Central memory CD4-positive, alpha-beta T cell (primary cell): ENCODE measurements around the gene PNMA1.

Source experiments
- DNase-seq: peaks from one replicate; pipeline ENCODE4 v3.0.0; 2022

Gene PNMA1

DNA sequence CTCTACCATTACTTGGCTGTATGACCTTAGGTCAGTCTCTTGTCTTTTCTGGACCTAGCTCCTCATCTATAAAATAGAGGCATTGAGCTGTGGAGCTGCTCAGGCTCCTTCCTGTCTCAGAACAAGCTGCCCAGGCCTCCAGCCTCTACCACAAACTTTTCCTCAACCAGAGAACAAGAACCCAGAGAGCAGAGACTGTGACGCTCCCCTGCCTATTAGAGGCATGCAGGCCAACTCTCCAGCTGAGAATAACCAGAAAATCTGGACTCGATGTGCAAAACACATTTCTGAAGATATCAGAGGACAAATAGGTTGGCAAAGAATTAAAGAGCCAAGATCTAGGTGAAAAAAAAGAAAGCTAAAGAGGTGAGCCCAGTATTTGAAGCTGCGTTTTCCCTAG, 17.8 kb upstream of the PNMA1 start:
- DNase-seq, result no peak

DNA sequence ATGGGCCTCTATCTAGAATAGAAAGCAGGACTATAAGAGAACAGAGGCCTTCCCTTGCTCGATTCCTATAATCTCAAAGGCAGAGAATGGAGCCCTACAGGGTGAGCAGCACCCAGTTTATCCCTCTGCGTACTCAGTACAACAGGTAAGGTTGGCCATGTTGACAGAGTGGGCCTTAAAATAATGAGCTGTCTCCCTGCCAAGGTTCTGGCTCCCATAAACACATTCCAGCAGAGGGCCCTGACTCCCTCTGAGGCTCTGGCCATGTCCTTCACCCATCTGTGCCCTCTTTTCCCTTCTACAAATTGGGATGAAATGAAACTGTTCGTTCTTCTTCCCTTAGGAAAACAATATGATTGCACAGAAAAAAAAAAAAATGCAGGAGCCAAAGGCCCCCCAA, 16.9 kb upstream of the PNMA1 start:
- no peak for DNase-seq

- no peak for DNase-seq
These were observed 15.5 kb upstream of the PNMA1 start for GRCh38 chr14:73729556-73730265.

DNA sequence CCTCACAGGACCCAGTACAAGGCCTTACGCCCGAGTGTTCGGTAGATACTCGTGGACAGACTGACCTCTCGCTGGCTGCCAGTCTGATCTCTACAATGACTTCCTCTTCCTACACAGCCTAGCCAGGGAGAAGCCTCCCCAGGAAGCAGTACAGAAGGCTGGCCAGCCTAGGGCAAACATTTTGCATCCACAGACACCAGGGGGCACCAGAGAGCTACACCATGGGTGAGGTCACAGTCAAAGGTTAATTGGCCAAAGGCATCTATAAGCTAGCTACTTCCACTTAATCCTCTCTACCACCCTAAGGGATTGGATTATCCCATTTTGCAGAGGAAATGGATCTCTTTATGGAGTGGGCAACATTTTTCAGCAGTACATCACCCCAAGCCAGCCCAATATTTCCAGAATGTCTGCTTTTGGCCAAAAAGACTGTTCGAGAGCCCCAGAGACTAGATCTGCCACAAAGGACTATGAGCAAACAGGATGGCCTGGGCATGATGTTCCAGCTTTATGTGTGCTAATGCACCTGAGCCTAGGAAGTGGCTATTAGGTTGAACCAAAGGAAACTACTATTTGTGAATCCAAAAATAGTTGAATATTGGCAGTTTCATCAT, 14.6 kb upstream of the PNMA1 start:
- DNase-seq, result peak; percentile 76

DNA sequence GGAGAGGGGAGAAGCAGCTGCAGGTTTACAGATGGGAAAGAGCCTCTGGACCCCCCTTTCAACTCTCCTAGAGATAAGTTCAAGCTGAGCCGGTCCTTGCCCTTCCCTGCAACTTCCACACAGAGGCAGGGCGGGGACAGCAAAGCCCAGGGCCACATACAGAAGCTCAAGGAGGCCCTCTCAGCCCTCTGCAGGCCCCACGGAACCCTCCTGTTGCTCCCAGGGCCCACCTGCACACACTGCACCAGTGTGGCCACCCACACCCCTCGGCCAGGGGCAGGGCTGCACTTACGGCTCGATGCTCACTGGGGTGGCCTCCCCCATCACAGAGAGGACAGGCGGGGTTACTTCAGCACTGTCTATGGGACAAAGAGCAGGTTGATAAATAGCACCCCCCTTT, 13.0 kb upstream of the PNMA1 start:
- no peak for DNase-seq

GRCh38 chr14:73726025-73726961, 12.1 kb upstream of the PNMA1 start:
- no peak for DNase-seq

DNA sequence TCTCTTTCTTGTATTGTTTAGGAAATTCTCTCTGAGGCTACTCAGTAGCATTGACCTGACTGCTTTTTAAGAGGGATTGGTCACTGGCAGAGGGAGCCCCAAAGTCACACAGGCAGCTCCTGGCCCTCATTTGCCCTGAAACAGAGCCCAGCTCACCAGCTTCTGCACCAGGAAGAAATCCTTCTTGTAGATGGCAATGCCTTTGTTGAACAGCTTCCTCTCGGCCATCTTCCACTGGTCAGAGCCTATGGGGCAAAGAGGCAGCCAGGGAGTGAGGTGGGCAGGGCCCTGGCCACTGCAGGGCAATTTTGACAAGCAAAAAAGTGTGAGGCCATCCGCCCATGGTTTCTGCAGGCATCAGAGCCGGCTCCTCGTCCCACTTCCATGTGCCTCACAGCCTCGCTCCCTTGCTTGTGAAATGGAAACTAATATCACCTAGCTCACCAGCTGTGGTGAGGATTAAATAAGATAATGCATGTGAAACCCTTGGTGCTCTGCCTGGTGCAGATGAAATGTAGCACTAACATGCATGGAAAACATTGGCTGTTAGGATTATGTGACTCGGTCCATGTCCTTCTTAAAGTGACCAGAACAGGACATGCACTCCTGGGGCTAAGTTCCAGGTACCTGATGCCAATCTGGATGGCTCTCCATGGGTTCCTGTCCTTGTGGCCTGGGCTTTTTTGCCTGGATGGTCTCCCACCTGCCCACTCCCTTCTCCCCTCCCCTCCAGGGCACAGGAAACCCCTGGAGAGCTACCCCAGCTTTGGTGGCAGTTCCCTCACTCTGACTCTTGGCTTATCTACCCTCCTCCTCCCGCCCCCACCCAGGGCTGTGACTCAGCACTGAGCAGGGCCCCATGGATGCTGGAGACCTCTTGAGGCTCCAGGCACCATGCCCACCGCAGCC, 11.2 kb upstream of the PNMA1 start:
- no peak for DNase-seq

- no peak for DNase-seq
These were observed 10.5 kb upstream of the PNMA1 start for GRCh38 chr14:73724696-73725095.

DNA sequence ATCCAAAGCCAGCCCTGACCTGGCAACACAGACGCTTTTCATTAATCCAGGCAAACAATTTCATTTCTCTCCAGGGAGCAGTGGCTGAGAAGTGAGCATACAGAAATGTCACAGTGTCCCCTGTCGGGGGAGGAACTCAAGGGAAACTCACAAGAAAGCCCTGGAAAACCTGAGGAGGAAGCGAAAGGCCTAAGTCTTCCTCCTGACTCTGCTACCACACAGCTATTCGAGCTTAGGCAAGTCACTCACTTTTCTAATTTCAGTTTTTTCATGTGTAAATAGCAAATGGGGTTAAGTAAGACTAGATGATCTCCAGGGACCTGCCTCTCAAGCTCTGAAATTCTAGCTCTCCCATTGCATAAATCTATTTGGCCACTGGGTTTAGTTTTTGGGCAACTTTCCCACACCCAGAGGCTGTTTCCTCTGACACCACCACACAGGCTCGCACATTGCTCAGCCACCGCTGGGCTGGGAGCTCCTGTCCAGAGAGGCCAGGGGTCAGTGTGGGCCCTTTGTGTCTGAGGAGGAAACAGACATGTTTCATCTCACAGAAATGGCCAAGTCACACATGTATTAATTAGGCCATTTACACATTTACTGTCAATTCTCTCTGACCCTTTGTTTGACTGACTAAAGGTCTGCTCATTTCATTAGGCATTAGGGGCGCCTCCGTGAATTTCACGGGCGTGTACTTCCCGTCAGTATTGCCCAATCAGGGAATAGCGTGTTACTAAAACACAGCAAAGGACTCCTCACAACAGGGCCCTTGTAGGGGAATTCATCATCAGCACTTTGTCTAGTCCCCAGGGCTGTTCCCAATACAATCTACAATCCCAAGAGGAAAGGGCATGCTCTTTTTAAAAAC, 9.8 kb upstream of the PNMA1 start:
- DNase-seq, result no peak

- peak; percentile 17 for DNase-seq
These were observed 9.2 kb upstream of the PNMA1 start for GRCh38 chr14:73723406-73723796.

- no peak for DNase-seq
These were observed 8.4 kb upstream of the PNMA1 start for GRCh38 chr14:73722581-73722980.

DNA sequence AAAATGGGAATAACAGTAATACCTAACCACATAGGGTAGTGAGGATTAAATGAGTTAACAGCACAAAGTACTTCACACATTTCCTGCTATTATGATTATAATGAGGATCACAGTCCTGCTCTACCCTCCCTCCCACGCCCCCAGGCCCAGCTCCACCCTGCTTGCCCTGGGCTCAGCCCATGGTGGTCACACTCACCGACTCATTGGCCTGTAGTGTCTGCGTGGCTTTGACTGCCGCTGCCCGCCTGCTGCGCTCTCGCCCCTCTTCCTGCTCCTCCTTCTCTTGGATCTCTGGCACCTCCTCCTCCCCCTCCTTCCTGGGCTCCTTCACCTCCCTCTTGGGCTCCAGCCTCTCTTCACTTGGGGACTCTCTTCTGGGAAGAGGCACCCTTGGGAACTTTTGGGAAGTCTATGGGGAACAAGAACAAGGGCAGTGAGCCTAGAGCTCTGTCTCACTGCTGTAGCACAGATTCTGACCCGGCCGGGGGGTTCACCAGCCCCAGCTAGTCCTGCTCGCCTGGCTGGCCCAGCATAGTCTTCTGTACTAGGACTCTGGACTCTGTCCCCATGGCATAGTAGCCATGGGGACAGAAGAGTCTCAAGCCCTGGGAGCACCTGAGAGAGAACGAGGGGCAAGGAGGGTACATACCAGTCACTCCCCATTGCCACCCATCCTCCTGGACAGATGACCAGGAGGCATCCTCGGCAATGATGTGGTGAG, 7.1 kb upstream of the PNMA1 start:
- no peak for DNase-seq

DNA sequence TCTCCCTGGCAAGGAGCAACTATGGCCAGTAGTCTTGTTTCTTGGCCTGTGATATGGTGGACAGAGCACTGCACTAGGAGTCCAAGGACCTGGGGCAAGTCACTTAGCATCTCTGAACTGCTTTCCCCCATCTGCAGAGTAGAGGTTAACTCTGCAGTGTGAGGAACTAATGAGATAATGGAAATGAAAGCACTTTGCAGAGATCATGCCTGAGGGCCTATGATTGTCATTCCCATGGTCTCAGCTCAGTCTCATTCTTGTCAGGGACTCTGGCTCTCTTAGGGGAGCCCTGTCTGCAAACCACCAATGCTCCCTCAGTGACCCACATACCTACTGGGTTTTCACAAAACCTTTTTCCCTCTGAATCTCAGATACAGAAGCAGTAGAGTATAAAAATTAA, 6.5 kb upstream of the PNMA1 start:
- DNase-seq, result no peak

- DNase-seq, result no peak
These were observed 5.6 kb upstream of the PNMA1 start for GRCh38 chr14:73719791-73720190.

- DNase-seq, result no peak
These were observed 5.2 kb upstream of the PNMA1 start for GRCh38 chr14:73719361-73719760.

- DNase-seq, result no peak
These were observed 4.5 kb upstream of the PNMA1 start for GRCh38 chr14:73718418-73719251.

- no peak for DNase-seq
These were observed 3.7 kb upstream of the PNMA1 start for GRCh38 chr14:73717711-73718417.

GRCh38 chr14:73717266-73717665, 3.1 kb upstream of the PNMA1 start:
- DNase-seq, result no peak

DNA sequence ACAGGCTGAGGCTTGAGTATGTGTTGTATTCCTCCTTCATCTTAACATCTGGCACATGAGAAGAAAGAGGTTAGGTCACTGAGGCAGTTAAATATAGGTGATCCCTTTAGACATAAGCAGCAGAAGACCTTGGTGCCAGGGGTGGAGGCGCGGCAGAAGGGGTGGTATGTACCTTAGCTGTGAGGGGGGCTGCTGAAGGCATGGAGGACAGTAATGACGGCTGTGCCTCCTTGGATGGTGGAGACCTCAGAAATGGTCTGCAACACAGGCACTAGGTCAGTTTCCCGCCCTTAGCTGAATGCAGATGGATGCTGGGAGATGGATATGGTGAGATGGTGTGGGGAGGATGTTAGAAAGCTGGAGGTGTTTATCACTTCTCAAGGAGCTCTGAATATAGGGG, 1.5 kb upstream of the PNMA1 start:
- no peak for DNase-seq
